Activated T-cell treated with anti-CD3 and anti-CD28 coated beads, Interleukin-2, amount 50 U/mL, for 48 hours (primary cell): ENCODE data around the gene FOXL1.

Experiments
- DNase-seq, 2 experiments: peaks; one replicate each; pipeline ENCODE4 v3.0.0-alpha.2; 2020

The FOXL1 gene

GRCh38 chr16:86568677-86569623 lies 9.4 kb upstream of the FOXL1 start:
- no peak for DNase-seq

- no peak for DNase-seq
Measured at GRCh38 chr16:86569701-86570447, 8.5 kb upstream of the FOXL1 start.

DNA sequence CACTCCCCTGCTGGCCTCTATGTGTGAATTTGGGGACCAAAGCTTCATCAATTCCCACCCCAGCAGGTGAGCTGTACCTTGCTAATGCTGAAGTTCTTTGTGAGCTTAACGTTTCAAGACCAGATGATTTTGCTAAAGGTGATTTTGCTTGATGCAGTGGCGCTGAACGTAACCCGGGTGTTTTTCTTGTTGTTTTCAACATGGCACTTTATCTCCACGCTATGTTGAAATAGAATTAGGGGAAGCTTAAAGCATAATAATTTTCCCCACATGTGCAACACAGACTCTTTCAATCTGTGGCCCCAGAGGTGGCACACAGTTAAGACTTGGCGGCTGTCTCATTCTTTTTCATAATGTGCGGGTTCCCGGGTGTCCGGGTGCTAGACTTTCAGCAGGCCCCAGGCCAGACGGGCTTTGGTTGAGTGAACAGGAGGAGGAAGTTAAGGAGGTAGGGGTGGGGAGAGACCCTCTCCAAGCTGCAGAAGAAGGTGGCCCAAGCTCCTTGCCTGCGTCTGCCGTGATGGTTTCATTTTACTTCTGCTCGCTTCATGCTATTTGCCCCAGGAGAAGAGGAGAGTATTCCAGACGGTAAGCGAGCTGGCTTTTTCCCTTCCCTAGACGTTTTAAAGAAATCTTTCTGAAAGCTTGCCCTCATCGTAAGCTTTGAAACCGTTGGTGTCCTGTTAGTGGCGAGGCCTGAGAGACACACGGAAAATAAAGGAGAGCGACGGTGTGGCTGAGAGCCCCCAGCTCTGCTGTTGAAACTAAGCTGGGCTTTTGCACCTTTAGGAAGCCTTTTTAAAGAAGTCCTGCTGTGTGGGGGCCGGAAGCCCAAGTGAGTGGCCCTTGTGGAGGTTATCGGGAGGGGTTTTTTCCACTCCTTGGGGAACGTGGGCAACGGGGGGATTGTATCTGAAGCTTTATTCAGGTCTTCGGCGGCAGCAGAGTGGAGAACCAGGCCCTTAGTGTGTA lies 7.5 kb upstream of the FOXL1 start:
- DNase-seq, result no peak

- DNase-seq, result no peak
Measured at GRCh38 chr16:86571530-86571915, 6.8 kb upstream of the FOXL1 start.

DNA sequence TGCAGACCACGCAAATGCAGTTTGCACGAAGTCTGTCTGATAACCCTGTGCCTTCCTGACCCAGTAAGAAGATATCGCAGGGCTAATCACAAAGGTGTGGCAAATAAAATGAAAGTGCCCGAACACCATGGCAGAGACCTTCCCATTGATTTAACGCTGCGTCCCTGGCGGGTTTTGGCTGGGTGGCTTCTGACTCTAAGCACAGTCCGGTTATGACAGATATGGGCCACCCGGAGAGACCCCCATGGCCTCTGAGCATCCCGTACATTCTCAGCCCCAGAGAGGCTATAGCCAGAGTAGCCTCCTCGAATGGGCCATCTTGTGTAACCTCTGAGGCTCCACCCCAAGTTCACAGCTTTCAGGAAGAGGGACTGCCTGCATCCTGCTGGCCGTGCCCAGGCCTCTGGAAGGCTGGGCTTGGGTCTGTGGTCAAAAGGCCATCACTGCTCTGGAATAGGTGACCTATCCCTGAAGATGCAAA lies 6.3 kb upstream of the FOXL1 start:
- DNase-seq, result no peak

DNA sequence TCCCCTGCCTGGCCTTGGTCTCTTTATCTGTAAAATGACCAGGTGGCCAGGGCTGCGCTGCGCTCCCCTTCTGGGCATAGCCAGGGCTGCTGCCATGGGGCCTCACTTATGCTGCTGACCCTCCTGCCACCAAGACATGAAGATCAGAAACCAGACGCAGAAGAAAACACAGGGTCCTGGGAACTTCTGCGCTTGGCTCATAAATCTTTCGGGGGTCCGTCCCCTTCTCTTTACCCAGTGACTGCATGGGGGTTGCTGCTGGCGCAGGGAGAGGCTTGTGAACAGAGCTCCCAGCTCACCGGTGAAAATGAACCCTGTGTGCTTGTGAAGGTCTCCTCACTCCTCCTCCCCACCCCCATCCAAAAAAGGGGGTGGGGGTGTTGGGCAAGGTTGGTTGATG lies 5.7 kb upstream of the FOXL1 start:
- no peak for DNase-seq

- no peak for DNase-seq
Measured at GRCh38 chr16:86573215-86573614, 5.1 kb upstream of the FOXL1 start.

DNA sequence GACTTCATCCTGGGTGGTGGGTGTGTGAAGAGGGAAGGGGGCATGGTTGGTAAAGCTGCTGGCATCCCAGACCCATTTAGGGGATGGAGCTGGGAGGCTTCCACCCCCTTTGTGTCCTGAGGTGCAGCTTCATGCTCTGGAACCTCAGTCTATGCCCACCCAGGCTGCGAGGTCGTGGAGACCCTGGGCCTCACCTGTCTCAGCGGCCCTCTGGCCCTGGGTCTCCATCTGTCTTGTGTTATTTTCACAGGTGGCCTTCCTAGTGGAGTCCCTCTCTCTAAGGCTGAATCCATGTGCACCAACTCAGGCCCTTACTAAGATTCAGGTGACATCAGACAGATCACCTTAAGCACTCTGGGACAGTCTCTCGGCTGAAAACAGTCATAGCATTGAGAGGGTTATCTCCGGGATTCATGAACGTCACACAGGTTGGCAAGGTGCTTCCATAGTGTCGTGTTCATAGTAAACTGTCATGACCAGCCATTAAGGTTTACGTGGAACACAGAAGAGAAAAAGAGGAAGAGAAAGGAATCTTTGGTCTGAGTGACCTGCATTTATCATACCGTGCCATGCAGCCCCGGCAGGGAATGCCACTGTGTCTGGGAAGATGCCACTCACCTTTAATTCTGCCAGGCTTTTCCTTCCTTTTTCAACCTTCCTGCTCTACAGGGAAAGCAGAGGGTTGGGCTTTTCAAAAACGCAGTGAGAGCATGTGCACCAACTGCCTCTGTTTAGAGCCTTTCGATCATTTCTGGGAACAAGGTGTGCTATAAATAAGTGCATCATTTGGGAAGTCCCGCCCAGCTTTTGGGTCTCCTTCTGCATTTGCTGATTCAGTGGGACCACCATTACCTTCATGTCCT lies 4.5 kb upstream of the FOXL1 start:
- no peak for DNase-seq

GRCh38 chr16:86574646-86575045 lies 3.7 kb upstream of the FOXL1 start:
- no peak for DNase-seq

- DNase-seq, result no peak
Measured at GRCh38 chr16:86575095-86575685, 3.2 kb upstream of the FOXL1 start.

- peak; percentile 71 for DNase-seq
Measured at GRCh38 chr16:86575754-86576557, 2.4 kb upstream of the FOXL1 start.

DNA sequence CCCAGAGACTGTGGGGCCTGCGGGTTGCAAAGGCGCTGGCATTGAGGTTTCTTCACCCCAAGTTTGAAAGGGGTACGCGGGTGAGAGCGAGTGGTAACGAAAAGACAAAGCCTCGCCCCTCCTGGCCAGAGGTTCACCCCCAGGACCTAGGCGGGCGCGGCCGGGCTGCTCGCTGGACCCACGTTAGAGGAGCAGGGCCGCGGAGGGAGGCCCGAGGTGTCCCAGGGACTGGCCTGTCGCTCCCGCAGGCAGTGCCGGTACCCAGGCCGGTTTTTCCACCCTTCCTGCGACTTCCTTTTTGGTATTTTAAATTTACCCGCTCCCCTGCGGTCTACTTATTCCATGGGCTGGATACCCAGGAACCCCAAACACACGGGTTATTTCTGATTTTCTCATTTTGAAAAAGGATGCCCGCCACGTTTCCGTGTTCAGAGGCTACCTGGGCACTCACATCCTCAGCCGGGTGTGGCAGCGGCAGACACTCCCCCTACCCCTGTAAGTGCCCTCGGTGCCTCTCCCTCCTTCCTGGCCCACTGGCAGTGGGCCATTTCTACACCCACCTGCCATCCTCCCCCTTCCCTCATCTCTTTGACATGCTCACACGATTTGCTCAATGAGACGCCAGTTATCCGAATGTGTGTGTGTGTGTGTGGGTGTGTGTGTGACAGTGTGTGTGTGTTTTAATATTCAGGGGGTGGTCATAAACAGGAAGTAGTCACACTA lies 1.6 kb upstream of the FOXL1 start:
- DNase-seq, result no peak

GRCh38 chr16:86577314-86577971 lies 906 bp upstream of the FOXL1 start:
- no peak for DNase-seq

- peak in 1 of 2 experiments; percentile 37 for DNase-seq
Measured at GRCh38 chr16:86578611-86579267, 390 bp downstream of the FOXL1 start.

DNA sequence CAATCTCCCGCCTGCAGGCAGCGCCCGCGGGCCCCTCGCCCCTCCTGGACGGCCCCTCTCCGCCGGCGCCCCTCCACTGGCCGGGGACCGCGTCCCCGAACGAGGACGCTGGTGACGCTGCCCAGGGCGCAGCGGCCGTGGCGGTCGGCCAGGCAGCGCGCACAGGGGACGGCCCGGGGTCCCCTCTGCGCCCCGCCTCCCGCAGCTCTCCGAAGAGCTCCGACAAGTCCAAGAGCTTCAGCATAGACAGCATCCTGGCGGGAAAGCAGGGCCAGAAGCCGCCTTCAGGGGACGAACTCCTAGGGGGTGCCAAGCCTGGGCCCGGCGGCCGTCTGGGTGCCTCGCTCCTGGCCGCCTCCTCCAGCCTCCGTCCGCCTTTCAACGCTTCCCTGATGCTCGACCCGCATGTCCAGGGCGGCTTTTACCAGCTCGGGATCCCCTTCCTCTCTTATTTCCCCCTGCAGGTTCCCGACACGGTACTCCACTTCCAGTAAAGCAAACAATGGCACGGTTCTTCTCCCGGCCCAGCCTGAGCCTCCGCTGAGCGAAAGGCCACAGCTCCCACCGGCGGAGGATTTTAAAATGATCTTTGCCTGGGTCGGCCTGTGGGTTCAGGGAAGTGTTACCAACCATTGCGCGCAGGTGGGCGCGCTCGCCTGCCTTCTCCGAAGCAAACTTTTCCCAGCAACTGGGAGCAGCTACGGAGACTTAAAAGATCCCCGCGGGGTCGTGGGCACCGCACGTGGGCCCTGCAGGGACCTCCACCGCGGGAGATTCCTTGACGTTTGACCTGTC lies 1.1 kb downstream of the FOXL1 start:
- no peak for DNase-seq

GRCh38 chr16:86580063-86580790 lies 1.9 kb downstream of the FOXL1 start:
- DNase-seq, result no peak

GRCh38 chr16:86580791-86581170 lies 2.4 kb downstream of the FOXL1 start:
- DNase-seq, result no peak
